ENCODE measurements around the gene ULK1.
"Not testable (repeated sequence)": the region's sequence is repeated elsewhere in the genome, so short reads cannot be mapped to it uniquely, and the experiment has no call there.

ULK1 gene

DNA sequence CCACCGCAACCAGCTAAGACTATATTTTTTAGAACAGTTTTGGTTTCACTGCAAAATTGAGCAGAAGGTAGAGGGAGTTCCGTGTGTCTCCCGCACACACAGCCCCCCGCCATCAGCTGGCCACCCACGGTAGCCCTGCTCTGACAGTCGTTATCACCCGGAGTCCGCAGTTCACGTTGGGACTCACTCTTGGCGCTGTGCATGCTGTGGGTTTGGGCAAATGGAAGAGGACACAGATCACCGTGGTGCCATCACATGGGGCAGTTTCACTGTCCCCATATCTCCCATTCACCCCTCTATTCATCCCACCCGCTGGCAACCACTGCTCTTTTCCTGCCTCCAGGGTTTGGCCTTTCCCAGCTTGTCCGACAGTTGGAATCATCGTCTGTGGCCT lies 31.8 kb upstream of the ULK1 start:
- FAIRE-seq = no peak

DNA sequence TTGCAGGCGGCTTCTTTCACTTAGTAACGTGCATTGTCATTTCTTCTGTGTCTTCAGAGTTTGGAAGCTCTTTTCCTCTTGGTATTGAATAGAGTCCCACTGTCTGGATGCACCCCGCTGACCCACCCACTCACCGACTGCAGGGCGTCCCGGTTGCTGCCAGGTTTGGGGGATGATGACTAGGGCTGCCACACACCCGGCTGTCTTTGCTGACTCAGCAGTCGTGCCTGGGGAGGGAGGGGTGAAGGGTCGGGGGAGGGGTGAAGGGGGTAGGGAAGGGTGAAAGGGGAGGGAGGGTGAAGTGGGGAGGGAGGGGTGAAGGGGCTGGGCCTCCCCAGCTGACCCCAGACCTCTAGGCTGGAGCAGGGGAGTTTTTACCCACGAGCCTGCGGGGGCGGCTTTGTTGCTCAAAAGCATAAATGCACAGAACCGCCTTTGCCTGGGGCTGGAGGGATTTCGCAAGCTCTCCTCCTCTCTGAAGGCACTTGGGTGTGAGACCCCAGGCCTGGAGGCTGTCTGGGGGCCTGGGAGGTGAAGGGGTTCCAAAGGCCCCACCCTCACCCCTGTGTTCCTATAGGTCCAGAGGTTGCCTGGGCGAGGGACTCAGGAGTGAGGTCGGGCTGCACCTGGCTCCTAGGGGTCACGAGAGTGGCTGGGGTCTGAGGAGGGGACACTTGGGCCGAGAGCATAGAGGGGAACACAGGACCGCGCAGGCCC lies 31.3 kb upstream of the ULK1 start:
- no peak for FAIRE-seq

DNA sequence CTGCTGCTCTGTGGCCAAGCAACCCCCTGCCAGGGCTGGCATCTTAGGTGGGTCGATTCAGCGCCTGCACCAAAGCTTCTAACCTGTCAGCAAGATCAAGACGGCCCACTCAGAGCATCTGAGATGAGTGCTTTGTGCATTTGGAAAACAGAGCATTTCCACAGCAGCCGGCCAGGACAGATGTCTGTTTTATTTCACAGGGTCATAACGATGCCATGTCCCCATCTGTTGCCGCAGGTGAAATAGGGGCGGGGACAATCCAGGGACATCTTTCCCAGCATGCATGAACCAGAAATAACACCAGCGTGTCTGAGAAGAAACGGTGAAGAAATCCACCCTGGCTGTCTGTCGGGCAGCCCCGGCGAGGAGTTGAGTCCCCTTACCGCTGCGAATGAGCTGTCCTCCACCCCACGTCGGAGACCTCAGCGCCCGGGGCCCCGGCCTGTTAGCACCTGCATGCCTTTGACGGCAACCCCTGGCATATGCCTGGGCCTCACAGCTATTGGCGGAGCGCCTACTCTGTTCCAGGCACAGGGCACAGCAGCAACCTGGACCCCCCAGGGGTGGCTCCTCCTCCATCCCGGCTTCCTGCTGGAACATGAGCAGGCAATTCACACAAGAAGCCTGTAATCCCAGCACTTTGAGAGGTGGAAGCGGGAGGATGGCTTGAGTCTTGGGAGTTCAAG lies 30.6 kb upstream of the ULK1 start:
- no peak for FAIRE-seq

DNA sequence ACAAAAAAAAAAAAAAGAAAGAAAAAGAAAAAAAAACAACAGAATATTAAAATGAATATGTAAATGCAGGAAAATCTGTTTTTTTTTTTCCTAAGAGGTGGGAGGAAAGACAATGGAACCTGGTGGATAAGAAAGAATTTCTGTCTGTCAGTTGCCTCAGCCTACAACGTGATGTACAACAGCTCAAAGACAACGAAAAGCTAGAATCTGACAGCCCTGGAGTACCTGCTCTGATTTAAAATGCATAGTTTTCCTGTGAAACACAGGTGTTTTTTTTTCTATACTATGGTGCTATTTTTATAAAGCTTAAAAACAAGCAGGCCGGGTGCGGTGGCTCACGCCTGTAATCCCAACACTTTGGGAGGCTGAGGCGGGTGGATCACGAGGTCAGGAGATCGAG lies 30.0 kb upstream of the ULK1 start:
- no peak for FAIRE-seq

DNA sequence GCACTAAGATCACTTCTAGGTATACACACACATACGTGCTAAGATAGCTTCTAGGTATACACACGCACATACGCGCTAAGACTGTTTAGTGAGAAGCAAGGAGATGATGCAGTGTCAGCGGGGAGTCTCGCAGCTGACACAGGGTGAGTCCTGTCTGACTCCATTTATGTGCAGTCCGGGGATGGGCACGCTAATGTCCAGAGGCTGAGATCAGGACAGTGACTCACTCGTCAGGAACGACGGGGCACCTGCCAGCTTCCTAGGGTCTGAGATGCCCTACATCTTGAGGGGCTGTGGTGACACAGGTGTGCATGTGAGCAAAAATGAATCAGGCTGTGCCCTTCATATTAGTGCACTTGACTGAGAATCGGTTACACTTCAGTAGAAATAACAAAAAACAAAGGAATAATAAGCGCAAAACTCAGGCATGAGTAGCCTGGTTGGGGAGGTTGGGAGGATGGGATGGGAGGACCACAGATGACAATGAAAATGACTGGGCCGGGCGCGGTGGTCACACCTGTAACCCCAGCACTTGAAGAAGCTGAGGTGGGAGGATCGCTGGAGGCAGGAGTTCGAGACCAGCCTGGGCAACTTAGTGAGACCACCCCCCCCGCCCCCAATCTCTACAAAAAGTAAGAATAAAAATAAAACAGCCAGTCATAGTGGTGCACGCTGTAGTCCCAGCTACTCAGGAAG lies 29.1 kb upstream of the ULK1 start:
- no peak for FAIRE-seq

DNA sequence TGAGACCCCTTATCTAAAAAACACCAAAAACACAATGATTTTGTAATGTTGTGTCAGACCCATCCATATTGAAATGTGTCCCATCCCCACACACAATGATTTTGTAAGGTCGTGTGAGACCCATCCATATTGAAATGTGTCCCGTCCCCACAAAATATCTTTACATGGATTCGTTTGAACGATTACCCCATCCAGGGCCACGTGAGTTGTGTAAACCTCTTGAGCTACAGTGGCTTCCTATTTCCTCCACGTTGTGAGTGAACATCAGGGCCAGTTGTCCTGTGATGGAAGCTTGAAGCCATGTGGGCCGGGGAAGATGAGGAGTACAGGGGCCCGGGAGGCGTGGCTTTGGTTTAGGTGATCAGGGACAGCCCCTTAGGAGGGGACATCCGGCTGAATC lies 27.0 kb upstream of the ULK1 start:
- no peak for FAIRE-seq

DNA sequence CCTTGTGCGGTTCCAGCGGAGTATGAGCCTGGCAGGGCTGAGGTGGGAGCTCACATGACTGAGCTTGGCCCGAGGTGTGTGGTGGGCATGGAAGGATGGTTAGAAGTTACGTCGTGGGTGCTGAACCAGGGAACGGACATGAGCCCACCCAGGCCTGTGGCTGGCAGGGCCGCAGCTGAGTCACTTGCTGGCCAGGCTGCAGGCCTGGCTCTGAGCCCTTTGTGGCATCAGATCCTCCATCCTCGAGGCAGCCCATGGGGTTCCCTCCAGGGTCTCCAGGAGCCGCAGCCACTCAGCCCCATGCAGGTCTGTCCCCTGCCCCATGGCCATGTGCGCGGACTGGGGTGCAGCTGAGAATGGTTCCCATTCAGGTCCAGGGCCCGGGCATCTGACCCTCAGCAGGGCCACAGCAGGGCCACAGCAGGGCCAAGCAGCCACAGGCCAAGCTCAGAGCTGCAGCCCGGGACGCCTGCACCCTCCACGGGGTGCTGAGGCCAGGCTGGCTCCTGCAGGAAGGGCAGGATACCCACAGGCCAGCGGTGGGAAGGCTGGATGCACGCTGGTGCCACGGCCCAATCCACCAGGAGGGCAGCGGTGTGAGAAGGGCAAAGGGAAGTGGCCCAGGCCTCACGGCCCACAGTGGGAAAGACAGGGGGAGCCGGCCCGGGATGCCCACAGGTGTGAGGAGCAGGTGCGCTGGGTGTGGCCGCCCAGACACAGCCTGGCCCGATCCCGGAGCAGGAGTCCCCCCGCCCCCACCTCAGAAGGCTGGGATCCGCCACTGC lies 26.3 kb upstream of the ULK1 start:
- FAIRE-seq = no peak

DNA sequence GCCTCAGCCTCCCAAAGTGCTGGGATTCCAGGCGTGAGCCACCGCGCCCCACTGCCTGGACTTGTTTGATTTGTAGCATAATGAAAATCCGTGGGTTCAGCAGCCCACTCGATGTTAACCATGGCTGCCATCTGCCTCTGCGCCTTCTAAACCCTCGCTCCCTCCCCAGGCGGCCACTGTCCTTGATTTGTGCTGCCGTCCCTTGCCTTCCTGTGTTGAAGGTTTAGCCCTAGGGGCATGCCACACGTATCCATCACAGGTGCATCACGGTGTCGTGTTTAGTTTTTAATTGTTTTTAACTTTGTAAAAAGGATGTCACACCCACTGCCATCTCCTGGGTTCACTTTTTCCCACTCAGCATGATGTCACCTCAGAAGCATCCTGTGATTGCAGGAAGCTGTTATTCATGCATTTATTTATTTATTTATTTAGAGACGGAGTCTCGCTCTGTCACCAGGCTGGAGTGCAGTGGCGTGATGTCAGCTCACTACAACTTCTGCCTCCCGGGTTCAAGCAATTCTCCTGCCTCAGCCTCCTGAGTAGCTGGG lies 24.5 kb upstream of the ULK1 start:
- no peak for FAIRE-seq

DNA sequence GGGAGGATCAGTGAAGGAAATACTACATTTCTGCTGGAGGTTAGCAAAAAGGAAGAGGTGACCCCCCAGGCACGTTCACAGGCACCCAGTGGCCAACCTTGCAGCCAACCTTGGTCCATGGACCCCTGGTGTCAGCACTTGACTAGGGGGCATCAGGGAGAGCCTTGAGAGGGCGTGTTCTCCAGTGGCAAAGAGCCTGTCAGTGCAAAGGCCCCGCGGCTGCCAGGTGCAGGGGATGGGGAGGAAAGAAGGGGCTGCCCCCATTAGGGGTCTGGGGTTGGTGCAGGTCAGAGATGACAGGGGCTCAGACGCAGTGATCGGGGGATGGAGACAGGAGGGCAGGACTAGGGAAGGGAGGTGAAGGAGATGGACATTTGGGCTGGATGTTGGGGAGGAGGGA lies 22.7 kb upstream of the ULK1 start:
- no peak for FAIRE-seq

DNA sequence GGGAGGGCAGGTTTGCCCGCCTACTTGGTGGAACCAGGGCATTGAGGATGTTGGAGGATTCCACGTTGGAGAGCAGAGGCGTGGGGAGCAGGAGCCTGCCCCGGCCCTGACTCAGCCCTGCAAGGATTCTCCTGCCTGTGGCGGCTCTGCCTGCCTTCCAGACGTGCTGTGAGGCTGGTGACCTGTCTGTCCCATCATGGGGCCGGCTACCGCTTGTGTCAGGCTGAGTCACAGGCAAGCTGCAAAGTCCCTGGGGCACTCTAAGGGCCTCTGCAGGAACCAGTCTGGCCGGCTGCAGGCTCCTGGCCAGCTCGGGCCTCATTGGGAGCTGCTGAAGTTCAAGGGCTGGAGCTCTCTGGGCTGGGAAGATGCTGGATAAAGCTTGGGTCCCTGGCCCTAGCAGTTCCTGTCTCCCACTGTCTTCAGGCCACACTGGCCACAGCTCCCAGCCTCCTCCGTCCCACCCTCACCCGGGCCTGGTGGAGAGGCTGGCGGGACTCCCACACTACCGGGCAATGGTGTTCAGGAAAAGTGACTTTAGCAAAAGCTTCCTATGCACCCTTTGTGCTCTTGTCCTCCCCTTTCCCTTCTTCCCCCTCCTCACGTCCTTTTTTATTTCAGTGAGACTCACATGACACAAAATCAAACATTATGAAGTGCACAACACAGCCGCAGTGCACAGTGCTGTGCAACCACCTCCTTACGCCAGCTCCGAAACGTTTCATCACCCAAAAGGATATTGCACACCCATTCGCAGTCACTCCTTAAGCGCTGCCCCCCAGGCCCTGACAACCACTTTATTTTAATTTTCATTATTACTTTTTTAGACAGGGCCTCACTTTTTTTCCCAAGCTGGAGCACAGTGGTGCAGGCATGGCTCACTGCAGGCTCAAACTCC lies 22.0 kb upstream of the ULK1 start:
- FAIRE-seq = no peak

DNA sequence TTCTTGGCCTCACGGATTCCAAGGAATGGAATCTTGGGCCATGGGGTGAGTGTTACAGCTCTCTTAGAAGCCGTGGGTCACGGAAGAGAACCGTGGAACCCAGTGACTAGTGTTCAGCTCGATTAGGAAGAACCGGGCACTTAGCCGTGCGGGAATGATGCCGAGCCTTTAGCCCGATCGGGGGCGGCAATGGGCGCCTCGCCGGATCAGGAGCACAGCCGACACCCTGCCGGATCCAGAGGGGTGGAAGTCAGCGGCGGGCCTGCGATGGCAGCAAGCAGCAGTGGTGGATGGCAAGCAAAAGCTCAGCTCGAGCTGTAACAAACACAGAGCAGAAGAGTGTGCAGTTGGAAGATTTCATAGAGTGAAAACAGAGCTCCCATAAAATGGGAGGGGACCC lies 21.1 kb upstream of the ULK1 start:
- FAIRE-seq = no peak

DNA sequence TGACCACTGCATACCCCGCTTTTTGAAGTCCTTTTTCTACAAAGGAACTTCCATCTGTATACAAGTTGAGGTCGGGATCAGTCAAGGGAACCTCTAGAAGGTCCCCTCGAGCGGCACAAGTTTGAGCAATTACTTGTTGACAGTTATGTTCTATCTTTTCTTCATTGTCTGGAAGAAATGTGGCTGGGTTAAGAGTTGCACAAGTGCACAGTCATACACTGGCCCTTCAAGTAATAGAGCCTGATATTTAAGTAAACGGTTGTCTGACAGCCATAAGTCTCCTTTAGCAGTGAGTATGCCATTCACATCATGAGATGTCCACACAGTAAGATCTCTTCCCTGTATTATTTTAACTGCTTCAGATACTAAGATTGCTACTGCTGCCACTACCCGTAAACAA lies 19.4 kb upstream of the ULK1 start:
- not testable (repeated sequence) for FAIRE-seq

DNA sequence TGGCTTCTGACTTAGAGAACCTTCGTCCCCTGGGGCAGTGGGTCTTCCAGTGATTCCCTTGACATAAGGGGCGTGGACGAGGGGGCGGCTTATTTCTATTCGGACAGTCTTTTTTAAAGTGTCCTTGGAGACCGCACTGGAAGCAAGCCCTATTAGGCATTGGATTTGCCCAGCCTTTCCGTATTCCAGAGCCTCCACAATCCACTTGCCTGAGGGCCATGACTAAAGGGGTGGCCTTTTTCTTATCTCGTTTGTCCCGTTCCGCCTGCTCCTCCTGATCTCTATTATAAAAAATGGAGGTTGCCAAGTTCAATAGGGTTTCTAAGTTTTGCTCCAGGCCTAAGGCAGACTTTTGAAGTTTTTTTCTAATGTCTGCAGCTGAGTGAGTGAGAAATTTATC lies 17.2 kb upstream of the ULK1 start:
- not testable (repeated sequence) for FAIRE-seq

DNA sequence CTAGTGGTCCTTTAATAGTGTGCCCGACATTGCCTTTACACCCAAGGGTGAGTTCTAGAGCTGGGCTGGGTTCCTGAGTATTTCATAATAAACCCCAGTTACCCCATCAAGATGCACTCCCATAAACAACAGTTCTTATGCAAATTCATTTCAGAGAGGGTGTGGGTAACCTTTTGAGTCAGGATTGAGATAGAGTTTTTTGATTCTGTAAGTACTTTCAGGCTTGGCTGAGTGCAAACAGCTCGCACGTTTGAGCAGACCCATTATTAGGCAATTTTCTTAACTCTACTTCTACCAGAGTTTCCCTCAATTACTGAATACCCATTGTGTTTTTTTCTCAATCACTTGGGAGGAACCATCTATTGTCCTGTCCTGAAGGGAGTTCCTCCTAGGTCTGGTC lies 16.0 kb upstream of the ULK1 start:
- not testable (repeated sequence) for FAIRE-seq

DNA sequence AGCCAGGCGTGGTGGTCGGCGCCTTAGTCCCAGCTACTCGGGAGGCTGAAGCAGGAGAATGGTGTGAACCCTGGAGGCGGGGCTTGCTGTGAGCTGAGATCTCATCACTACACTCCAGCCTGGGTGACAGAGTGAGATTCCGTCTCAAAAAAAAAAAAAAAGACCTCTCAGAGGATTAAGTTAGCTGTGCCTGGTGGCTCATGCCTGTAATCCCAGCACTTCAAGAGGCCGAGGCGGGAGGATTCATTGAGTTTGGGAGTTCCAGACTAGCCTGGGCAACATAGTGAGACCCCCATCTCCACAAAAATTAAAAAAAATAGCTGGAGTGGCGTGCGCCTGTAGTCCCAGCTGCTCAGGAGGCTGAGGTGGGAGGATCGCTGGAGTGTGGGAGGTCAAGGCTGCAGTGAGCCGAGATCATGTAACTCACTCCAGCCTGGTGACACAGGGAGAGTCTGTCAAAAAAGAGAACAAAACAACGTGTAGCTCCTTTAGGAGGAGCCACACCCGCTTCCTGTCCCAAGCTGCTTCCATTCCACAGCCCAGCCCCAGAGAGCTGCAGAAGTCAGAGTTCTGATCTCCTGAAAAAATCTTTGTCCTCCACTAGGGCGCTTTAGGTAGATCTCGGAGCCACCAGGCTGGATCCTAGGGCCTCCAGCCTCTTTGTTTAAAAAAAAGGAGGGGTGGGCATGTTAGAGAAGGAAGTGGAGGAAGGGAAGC lies 11.5 kb upstream of the ULK1 start:
- no peak for FAIRE-seq

DNA sequence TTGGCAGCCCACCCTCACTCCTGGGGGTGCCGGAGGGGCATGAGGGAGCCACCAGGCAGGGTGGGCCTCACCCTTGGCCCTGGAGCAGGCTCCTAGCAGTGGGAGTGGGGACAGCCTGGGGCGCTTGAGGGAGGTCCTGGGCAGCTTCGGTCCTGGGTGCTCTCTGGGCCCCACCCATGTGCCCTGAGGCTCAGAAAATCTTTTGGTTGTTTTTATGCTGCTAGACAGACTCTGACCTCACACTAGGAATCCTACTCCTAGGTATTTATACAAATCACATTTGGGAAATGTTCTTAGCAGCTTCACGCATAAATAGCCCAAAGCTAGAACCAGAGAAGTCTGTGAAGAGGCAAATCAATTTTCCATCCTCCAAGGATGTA lies 10.9 kb upstream of the ULK1 start:
- FAIRE-seq = no peak

DNA sequence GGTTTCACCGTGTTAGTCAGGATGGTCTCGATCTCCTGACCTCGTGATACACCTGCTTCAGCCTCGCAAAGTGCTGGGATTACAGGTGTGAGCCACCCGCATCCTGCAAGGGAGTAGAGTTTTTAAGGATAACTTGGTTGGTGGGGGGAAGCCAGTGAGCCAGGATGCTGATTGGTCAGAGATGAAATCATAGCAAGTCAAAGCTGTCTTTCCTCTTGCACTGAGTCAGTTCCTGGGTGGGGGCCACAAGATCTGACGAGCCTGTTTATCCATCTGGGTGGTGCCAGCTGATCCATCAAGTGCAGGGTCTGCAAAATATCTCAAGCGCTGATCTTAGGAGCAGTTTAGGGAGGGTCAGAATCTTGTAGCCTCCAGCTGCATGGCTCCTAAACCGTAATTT lies 9.3 kb upstream of the ULK1 start:
- FAIRE-seq = not testable (repeated sequence)

DNA sequence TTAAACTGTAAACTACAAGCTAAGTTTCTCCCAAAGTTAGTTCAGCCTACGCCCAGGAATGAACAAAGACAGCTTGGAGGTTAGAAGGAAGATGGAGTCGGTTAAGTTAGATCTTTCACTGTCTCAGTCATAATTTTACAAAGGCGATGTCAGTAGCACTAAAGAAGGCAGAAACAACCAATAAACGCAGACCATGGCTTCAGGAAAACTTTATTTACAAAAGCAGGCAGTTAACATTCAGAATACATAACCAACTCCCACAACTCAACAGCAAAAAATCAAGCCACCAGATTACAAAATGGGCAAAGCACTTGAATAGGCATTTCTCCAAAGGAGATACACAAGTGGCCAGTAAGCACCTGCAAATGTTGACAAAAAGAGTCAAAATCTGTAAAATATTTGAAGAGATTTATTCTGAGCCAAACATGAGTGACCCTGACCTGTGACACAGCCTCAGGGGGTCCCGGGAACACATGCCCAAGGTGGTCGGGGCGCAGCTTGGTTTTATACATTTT lies 8.8 kb upstream of the ULK1 start:
- no peak for FAIRE-seq

DNA sequence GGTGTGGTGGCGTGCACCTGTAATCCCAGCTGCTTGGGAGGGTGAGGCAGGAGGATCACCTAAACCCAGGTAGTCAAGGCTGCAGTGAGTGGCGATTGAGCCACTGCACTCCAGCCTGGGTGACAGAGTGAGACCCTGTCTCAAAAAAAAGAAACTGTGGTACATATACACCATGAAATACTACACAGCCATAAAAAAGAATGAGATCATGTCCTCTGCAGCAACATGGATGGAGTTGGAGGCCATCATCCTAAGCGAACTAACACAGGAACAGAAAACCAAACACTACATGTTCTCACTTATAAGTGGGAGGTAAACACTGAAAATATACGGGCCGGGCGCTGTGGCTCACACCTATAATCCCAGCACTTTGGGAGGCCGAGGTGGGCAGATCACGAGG lies 2.7 kb upstream of the ULK1 start:
- not testable (repeated sequence) for FAIRE-seq

DNA sequence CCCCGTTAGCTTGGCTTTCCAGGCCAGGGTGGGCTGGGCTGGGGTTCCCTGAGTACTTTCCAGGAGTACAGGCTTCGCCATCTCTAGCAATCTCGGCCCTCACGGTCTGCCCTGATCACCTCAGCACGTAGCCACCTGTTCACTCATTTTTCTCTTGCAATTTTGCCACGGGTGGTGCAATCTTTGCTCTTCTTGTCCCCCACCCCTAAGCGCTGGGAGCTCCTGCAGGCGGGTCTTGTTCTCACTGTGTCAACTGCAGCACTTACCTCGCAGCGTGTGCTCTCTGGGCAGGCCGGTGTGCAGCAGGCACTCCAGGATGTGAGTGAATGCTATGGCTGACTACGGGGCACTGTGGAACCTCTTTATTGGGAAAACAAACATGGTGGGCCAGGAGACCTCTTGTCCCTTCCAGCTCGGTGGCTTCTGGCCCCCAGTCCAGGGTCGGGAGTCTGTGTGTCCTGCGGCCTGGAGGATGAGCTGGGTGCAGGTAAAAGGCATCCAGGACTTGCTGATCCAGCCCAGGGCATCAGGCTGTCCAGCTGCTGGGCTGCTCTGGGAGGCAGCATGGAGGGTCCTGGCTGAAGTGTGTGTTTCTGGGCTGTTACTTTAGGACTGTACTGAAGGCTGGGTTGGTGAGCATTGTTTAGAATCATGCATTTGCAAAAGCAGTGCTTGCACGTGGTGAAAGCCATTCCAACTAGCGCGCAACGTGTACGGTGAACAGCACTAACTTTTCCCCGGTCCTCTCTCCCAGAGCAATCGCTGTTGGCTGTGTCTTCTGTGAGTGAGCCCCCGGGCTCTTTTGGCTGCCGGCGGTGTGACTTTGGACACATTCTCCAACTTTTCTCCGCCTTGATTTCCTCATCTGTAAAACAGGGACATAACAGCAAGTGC lies 1.5 kb upstream of the ULK1 start:
- FAIRE-seq = no peak
